ENCODE measurements around the gene CDKN1A.

- TF ChIP-seq CTCF (IDR thresholded peaks at IDR 0.05) (no peak), ATF3 (CRISPR knock-in tag; conservative IDR thresholded peaks at IDR 0.05) (no peak), E2F4 (CRISPR knock-in tag; IDR thresholded peaks at IDR 0.05; ENCODE audit: borderline replicate concordance, low read depth) (no peak), HMGA2 (CRISPR knock-in tag; IDR thresholded peaks at IDR 0.05) (no peak), E2F5 (CRISPR knock-in tag; IDR thresholded peaks at IDR 0.05) (no peak), ATF1 (CRISPR knock-in tag; IDR thresholded peaks at IDR 0.05) (no peak), FOXP4 (CRISPR knock-in tag; IDR thresholded peaks at IDR 0.05) (no peak)
Measured at GRCh38 chr6:36669002-36669401, 9.5 kb upstream of the CDKN1A start.

All from WTC11 (cell line).